Endothelial cell of umbilical vein (primary cell): ENCODE data around the gene CXCR5. TPM values are rescaled to one million over a fixed set of nuclear protein-coding genes. Genes with fewer than 3 reads are reported as not detected.

Source experiments
- BruUV-seq: library from RNA; stranded (reverse); fragments of 400-500 nt; replicated peaks from 2 replicates; lab custom pipeline; 2021; lab: Mats Ljungman, UMichigan
- CTCF ChIA-PET: fragments of 300-600, 350-600 bp; sonication (Branson Sonifier 250); formaldehyde crosslinking; loops from one replicate; lab custom pipeline; 2021; ENCODE audit warnings: antibody characterized with exemption, inconsistent platforms; lab: Charles Lee
- POLR2A ChIA-PET: fragments of 300-600, 350-600 bp; sonication (Branson Sonifier 250); formaldehyde crosslinking; loops from one replicate; lab custom pipeline; 2021; ENCODE audit warnings: antibody characterized with exemption, inconsistent platforms; lab: Charles Lee
- DNase-seq: peaks from one replicate; pipeline ENCODE4 v3.0.0-alpha.2; 2011; ENCODE audit warnings: low read depth, low spot score
- FAIRE-seq: peaks from 2 replicates; lab custom pipeline; 2011; peaks lifted over from hg19 to GRCh38; lab: Jason Lieb, UNC
- H2AFZ ChIP-seq: 2 replicates; pipeline ENCODE4 v1.6.0; 2012; ENCODE audit warnings: low read depth, low read length, control low read depth, inconsistent platforms
- H3K27ac ChIP-seq: 2 replicates; pipeline ENCODE4 v1.5.1; 2011; ENCODE audit warnings: low read depth, mild to moderate bottlenecking, control low read depth, low read length, moderate library complexity; ENCODE audit not compliant: insufficient read depth
- H3K27me3 ChIP-seq, 2 experiments: 2 replicates each; pipeline versions ENCODE4 v1.6.0 to v1.6.1; 2011; ENCODE audit warnings: low read length in 2 of 2, mixed read lengths in 1 of 2; ENCODE audit not compliant: control insufficient read depth in 2 of 2, insufficient read depth in 2 of 2
- H3K36me3 ChIP-seq, 2 experiments: 2 replicates in 1 of 2; 3 replicates in 1 of 2; pipeline ENCODE4 v1.5.1; 2011; ENCODE audit warnings: low read length in 2 of 2, mild to moderate bottlenecking in 1 of 2, moderate library complexity in 1 of 2; ENCODE audit not compliant: control insufficient read depth in 2 of 2, insufficient read depth in 2 of 2; ENCODE audit errors: extremely low read depth in 1 of 2
- H3K4me1 ChIP-seq: 3 replicates; pipeline ENCODE4 v1.5.1; 2011; ENCODE audit warnings: mild to moderate bottlenecking, low read length; ENCODE audit not compliant: control insufficient read depth, insufficient read depth; ENCODE audit errors: extremely low read depth
- H3K4me2 ChIP-seq: 2 replicates; pipeline ENCODE4 v1.6.1; 2011; ENCODE audit warnings: low read length, control low read depth, mixed read lengths; ENCODE audit not compliant: insufficient read depth
- H3K4me3 ChIP-seq, 3 experiments: fragments of 200-600 bp in 1 of 3; sonication (generic), shearing (Covaris generic) in 1 of 3; replicated peaks in 1 of 3; 2 replicates each; pipeline ENCODE4 v1.5.1; 2011 to 2016; ENCODE audit warnings: control low read depth in 3 of 3, low read length in 3 of 3, mild to moderate bottlenecking in 2 of 3, inconsistent platforms in 1 of 3, low read depth in 1 of 3, moderate library complexity in 1 of 3; ENCODE audit not compliant: insufficient read depth in 1 of 3
- H3K79me2 ChIP-seq: 2 replicates; pipeline ENCODE4 v1.6.0; 2012; ENCODE audit warnings: low read length, inconsistent platforms; ENCODE audit not compliant: control insufficient read depth, insufficient read depth
- H3K9ac ChIP-seq: replicated peaks from 2 replicates; pipeline ENCODE3; 2011; ENCODE audit warnings: low read length, control low read depth; ENCODE audit not compliant: insufficient read depth; ENCODE audit errors: extremely low read depth
- H3K9me1 ChIP-seq: replicated peaks from 3 replicates; pipeline ENCODE4 v1.6.0; 2011; ENCODE audit warnings: mild to moderate bottlenecking, low read length; ENCODE audit not compliant: control insufficient read depth, insufficient read depth; ENCODE audit errors: extremely low read depth
- H3K9me3 ChIP-seq: replicated peaks from 2 replicates; pipeline ENCODE4 v1.5.1; 2012; ENCODE audit warnings: low read length, inconsistent platforms; ENCODE audit not compliant: control insufficient read depth, insufficient read depth
- H4K20me1 ChIP-seq: replicated peaks from 2 replicates; pipeline ENCODE3; 2011; ENCODE audit warnings: mild to moderate bottlenecking, low read length; ENCODE audit not compliant: control insufficient read depth, insufficient read depth; ENCODE audit errors: extremely low read depth
- EZH2 ChIP-seq: IDR thresholded peaks from 2 replicates; pipeline ENCODE4 v1.6.1; 2012; ENCODE audit warnings: borderline replicate concordance, low read depth, mild to moderate bottlenecking, moderate library complexity, low read length, inconsistent platforms; ENCODE audit not compliant: severe bottlenecking
- MYC ChIP-seq: IDR thresholded peaks from one replicate; pipeline ENCODE4 v1.6.1; 2011; ENCODE audit warnings: mild to moderate bottlenecking, low read depth, low read length
- POLR2A ChIP-seq: IDR thresholded peaks from 2 replicates; pipeline ENCODE4 v1.6.1; 2012; ENCODE audit warnings: low read depth, mild to moderate bottlenecking, control low read depth, low read length
- POLR2AphosphoS5 ChIP-seq: IDR thresholded peaks from 2 replicates; pipeline ENCODE4 v1.6.1; 2012; ENCODE audit warnings: low read depth, mild to moderate bottlenecking, control low read depth, low read length, moderate library complexity; ENCODE audit not compliant: insufficient read depth
- dilution Hi-C: fragments of 300-500 bp; cut with MboI; formaldehyde crosslinking; loops from one replicate; pipeline ENCODE4 v1.15.0; 2019; ENCODE audit warnings: low sequenced_read_pairs; ENCODE audit not compliant: extremely low pct_ligation_motif_present
- intact Hi-C: fragments of 100-400 bp; cut with micrococcal nuclease; formaldehyde crosslinking; loops from one replicate; pipeline ENCODE4 v1.10.0; 2022
- polyA plus RNA-seq, 4 experiments: library from polyadenylated mRNA; depleted of rRNA in 3 of 4; stranded (reverse) in 3 of 4; unstranded in 1 of 4; fragments of >200 nt; gene quantifications; 2 replicates each; pipeline versions ENCODE4 v1.2.1 to v1.2.3, GENCODE V29; 2011 to 2012; ENCODE audit warnings: missing spikeins in 1 of 4
- total RNA-seq: library from RNA; stranded (reverse); gene quantifications from 2 replicates; pipeline ENCODE4 v1.2.3, GENCODE V29; 2021
- TF ChIP-seq, protein P1 (sequence below), 2 donors: IDR thresholded peaks; 1 replicate in 1 of 2; 2 replicates in 1 of 2; pipeline ENCODE4 v1.5.1; 2011; ENCODE audit warnings: low read length in 2 of 2, mild to moderate bottlenecking in 2 of 2, moderate library complexity in 2 of 2, control low read depth in 1 of 2, inconsistent platforms in 1 of 2, low read depth in 1 of 2; ENCODE audit not compliant: insufficient read depth in 1 of 2; ENCODE audit errors: extremely low read depth in 1 of 2

Gene CXCR5
- total and polyA plus RNA-seq, 2 donors (not counting 3 experiments of a cell fraction or from before 2014, with no cell fraction given) = not detected

- peak; percentile 59 for DNase-seq
- Histone ChIP-seq H3K27ac (no peak overlapping the region), H3K27me3 (no peaks in the 10 kb centered on the region), H3K36me3 (no peaks in the 10 kb centered on the region), H3K79me2 (peaks cover 50% of the 10 kb centered on the region), H3K4me1 (peaks cover 52% of the 10 kb centered on the region), H4K20me1 (no peaks in the 10 kb centered on the region), H2AFZ (no peak overlapping the region), H3K9me1 (no peaks in the 10 kb centered on the region), H3K9me3 (no peaks in the 10 kb centered on the region), H3K4me3 (peak overlapping the region; percentile 0 to 84 (median 44)), H3K9ac (peak overlapping the region; percentile 3), H3K4me2 (peak overlapping the region; percentile 66)
- ChIA-PET CTCF (interaction anchor here (0.6 to 10.6 kb wide), 12 partner anchors 11 to 235 kb away, joined by 3 to 330 read pairs (median 3); partner anchors contain the start of gene DDX6), POLR2A (interaction anchor here (0.6 to 2.7 kb wide), 2 partner anchors 14 to 126 kb away, joined by 5 to 52 read pairs; no protein-coding TSS in a partner anchor)
- no peak for TF ChIP-seq POLR2AphosphoS5
- peak; percentile 17 for TF ChIP-seq POLR2A
- no peak for TF ChIP-seq MYC
- TF ChIP-seq, protein P1, sequence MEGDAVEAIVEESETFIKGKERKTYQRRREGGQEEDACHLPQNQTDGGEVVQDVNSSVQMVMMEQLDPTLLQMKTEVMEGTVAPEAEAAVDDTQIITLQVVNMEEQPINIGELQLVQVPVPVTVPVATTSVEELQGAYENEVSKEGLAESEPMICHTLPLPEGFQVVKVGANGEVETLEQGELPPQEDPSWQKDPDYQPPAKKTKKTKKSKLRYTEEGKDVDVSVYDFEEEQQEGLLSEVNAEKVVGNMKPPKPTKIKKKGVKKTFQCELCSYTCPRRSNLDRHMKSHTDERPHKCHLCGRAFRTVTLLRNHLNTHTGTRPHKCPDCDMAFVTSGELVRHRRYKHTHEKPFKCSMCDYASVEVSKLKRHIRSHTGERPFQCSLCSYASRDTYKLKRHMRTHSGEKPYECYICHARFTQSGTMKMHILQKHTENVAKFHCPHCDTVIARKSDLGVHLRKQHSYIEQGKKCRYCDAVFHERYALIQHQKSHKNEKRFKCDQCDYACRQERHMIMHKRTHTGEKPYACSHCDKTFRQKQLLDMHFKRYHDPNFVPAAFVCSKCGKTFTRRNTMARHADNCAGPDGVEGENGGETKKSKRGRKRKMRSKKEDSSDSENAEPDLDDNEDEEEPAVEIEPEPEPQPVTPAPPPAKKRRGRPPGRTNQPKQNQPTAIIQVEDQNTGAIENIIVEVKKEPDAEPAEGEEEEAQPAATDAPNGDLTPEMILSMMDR (IDR thresholded peaks at IDR 0.05; ENCODE audit: extremely low read depth in 1 of 2, insufficient read depth in 1 of 2, low read depth in 1 of 2, low read length in 2 of 2) = no peak
- no peak for TF ChIP-seq EZH2
- intact Hi-C loops = loop anchor here (5.0 kb wide), 2 partner anchors 92 to 132 kb away; partner anchors contain the start of genes HYOU1, RPS25 and TRAPPC4
- FAIRE-seq = peak; percentile 83
- dilution Hi-C loops = no loop called here
- BruUV-seq = TSS peak; percentile 29
Observed at GRCh38 chr11:118924591-118925585, 41.2 kb downstream of the CXCR5 start.
